Measurements from ENCODE around the gene KDM5A.

DNA sequence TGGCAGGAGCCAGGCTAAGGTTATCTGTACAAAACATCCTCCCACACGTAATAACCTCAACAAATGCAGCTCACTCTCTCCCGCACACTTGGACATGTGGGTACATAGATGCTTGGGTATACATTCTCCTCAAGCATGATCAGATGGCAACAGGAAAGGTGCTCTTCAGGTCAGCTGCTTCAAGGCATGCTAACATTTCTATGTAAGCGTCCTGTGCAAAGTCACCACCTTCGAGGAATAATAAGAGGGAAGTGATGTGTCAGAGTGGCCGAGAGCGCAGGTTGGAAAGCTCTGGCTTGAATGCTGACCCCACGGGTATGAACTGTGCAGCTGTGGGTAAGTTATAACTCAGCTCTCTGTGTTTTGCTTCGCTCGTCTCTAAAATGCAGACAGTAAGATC is 151.0 kb downstream of the KDM5A start:
- TF ChIP-seq, protein P1, sequence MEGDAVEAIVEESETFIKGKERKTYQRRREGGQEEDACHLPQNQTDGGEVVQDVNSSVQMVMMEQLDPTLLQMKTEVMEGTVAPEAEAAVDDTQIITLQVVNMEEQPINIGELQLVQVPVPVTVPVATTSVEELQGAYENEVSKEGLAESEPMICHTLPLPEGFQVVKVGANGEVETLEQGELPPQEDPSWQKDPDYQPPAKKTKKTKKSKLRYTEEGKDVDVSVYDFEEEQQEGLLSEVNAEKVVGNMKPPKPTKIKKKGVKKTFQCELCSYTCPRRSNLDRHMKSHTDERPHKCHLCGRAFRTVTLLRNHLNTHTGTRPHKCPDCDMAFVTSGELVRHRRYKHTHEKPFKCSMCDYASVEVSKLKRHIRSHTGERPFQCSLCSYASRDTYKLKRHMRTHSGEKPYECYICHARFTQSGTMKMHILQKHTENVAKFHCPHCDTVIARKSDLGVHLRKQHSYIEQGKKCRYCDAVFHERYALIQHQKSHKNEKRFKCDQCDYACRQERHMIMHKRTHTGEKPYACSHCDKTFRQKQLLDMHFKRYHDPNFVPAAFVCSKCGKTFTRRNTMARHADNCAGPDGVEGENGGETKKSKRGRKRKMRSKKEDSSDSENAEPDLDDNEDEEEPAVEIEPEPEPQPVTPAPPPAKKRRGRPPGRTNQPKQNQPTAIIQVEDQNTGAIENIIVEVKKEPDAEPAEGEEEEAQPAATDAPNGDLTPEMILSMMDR (IDR thresholded peaks at IDR 0.05): no peak
- TF ChIP-seq EZH2 (IDR thresholded peaks at IDR 0.05) (no peak), EZH2phosphoT487 (IDR thresholded peaks at IDR 0.05) (no peak)
